Measurements from ENCODE around the gene LRRC4C. TPM values are rescaled to one million over a fixed set of nuclear protein-coding genes. Genes with fewer than 3 reads are reported as not detected.

Gene LRRC4C
- total RNA-seq, 1 experiment from 2014 or later = 0.15 TPM

GRCh38 chr11:40885250-40885954, 574.0 kb downstream of the LRRC4C start:
- H3K9me3 ChIP-seq (ENCODE audit: control insufficient read depth, insufficient read depth, low read depth, low read length) = no peaks in the 10 kb centered on the region
- no TSS peak for BruUV-seq (replicated peaks)
- ChIA-PET POLR2A (no interaction called here), CTCF (no interaction called here)
- no peak overlapping the region for H3K4me3 ChIP-seq (ENCODE audit: low read depth in 2 of 2, low read length in 2 of 2)
- H3K27me3 ChIP-seq (ENCODE audit: control insufficient read depth, insufficient read depth, low read length) = no peaks in the 10 kb centered on the region
- no peak for DNase-seq (ENCODE audit: low read depth, low spot score)
- H3K4me1 ChIP-seq (ENCODE audit: control insufficient read depth, insufficient read depth, low read length) = no peaks in the 10 kb centered on the region
- in situ Hi-C loops (cut with HindIII; ENCODE audit: low pct_unique_long_range_greater_than_20kb, low sequenced_read_pairs) (no loop called here), intact Hi-C loops (cut with micrococcal nuclease; ENCODE audit: unreplicated experiment) (no loop called here)
- no peak overlapping the region for H3K27ac ChIP-seq (ENCODE audit: low read length)
- H3K36me3 ChIP-seq (ENCODE audit: control insufficient read depth, insufficient read depth, low read length) = no peaks in the 10 kb centered on the region
- no peak for TF ChIP-seq TCF7L2 (IDR thresholded peaks at IDR 0.05; ENCODE audit: low read depth, low read length)
- no peak for TF ChIP-seq SIN3A (IDR thresholded peaks at IDR 0.05; ENCODE audit: borderline replicate concordance, insufficient read depth, low read depth, low read length)
- no peak for TF ChIP-seq CTCF (IDR thresholded peaks at IDR 0.05)
- TF ChIP-seq REST (IDR thresholded peaks at IDR 0.05; ENCODE audit: insufficient read depth in 1 of 2, low read depth in 2 of 2, low read length in 1 of 2) = no peak
- no peak for TF ChIP-seq POLR2AphosphoS5 (IDR thresholded peaks at IDR 0.05; ENCODE audit: low read depth, low read length)
- ATAC-seq = no peak

GRCh38 chr11:40882301-40882700, 577.2 kb downstream of the LRRC4C start:
- no TSS peak for BruUV-seq (replicated peaks)

More at GRCh38 chr11:40882301-40882700, 577.2 kb downstream of the LRRC4C start:
- H3K27ac ChIP-seq (ENCODE audit: low read length) = no peak overlapping the region
- H3K27me3 ChIP-seq (ENCODE audit: control insufficient read depth, insufficient read depth, low read length) = no peaks in the 10 kb centered on the region
- in situ Hi-C loops (cut with HindIII; ENCODE audit: low pct_unique_long_range_greater_than_20kb, low sequenced_read_pairs) (no loop called here), intact Hi-C loops (cut with micrococcal nuclease; ENCODE audit: unreplicated experiment) (no loop called here)
- no peaks in the 10 kb centered on the region for H3K4me1 ChIP-seq (ENCODE audit: control insufficient read depth, insufficient read depth, low read length)
- no peak overlapping the region for H3K4me3 ChIP-seq (ENCODE audit: low read depth in 2 of 2, low read length in 2 of 2)
- H3K9me3 ChIP-seq (ENCODE audit: control insufficient read depth, insufficient read depth, low read depth, low read length) = no peaks in the 10 kb centered on the region
- ChIA-PET CTCF (no interaction called here), POLR2A (no interaction called here)
- no peak for ATAC-seq
- no peak for TF ChIP-seq POLR2AphosphoS5 (IDR thresholded peaks at IDR 0.05; ENCODE audit: low read depth, low read length)
- no peak for TF ChIP-seq SIN3A (IDR thresholded peaks at IDR 0.05; ENCODE audit: borderline replicate concordance, insufficient read depth, low read depth, low read length)
- TF ChIP-seq TCF7L2 (IDR thresholded peaks at IDR 0.05; ENCODE audit: low read depth, low read length) = no peak
- no peak for TF ChIP-seq REST (IDR thresholded peaks at IDR 0.05; ENCODE audit: insufficient read depth in 1 of 2, low read depth in 2 of 2, low read length in 1 of 2)
- no peak for TF ChIP-seq CTCF (IDR thresholded peaks at IDR 0.05)
- DNase-seq (ENCODE audit: low read depth, low spot score) = no peak
- no peaks in the 10 kb centered on the region for H3K36me3 ChIP-seq (ENCODE audit: control insufficient read depth, insufficient read depth, low read length)

All from Panc1 (cell line).